Measurements from ENCODE around the gene TCF7L2.

GRCh38 chr10:113071446-113071845 is 121.4 kb downstream of the TCF7L2 start:
- TF ChIP-seq CTCF (IDR thresholded peaks at IDR 0.05; ENCODE audit: poor library complexity, severe bottlenecking) (no peak), EZH2 (IDR thresholded peaks at IDR 0.05; ENCODE audit: borderline replicate concordance, insufficient read depth, low read length, poor library complexity, severe bottlenecking) (no peak), REST (IDR thresholded peaks at IDR 0.05; ENCODE audit: borderline replicate concordance) (no peak), POLR2AphosphoS5 (IDR thresholded peaks at IDR 0.05) (no peak), MXI1 (conservative IDR thresholded peaks at IDR 0.05; ENCODE audit: poor library complexity, severe bottlenecking) (no peak), SMC3 (conservative IDR thresholded peaks at IDR 0.05; ENCODE audit: poor library complexity) (no peak), EP300 (conservative IDR thresholded peaks at IDR 0.05; ENCODE audit: poor library complexity, severe bottlenecking) (no peak), RAD21 (conservative IDR thresholded peaks at IDR 0.05) (no peak)
